HG02642 (cell line): Measurements from ENCODE around the gene MYL6.

Source experiments
- ATAC-seq: cut with Tn5 transposase; IDR thresholded peaks from one replicate; pipeline ENCODE4 v1.9.1; 2021; ENCODE audit warnings: mild to moderate bottlenecking; ENCODE audit not compliant: unreplicated experiment, poor library complexity

The MYL6 gene

GRCh38 chr12:56128670-56129205 is 29.4 kb upstream of the MYL6 start:
- ATAC-seq, result no peak

GRCh38 chr12:56129206-56129941 is 28.8 kb upstream of the MYL6 start:
- peak; percentile 32 for ATAC-seq

- ATAC-seq, result no peak
These were observed 28.1 kb upstream of the MYL6 start for GRCh38 chr12:56129942-56130495.

- no peak for ATAC-seq
These were observed 27.3 kb upstream of the MYL6 start for GRCh38 chr12:56130876-56131275.

- ATAC-seq, result no peak
These were observed 23.3 kb upstream of the MYL6 start for GRCh38 chr12:56134897-56135296.

GRCh38 chr12:56137853-56138571 is 20.1 kb upstream of the MYL6 start:
- ATAC-seq, result no peak

- no peak for ATAC-seq
These were observed 16.0 kb upstream of the MYL6 start for GRCh38 chr12:56141946-56142784.

- no peak for ATAC-seq
These were observed 14.9 kb upstream of the MYL6 start for GRCh38 chr12:56143217-56143616.

GRCh38 chr12:56143870-56144269 is 14.3 kb upstream of the MYL6 start:
- ATAC-seq, result no peak

GRCh38 chr12:56145217-56145616 is 12.9 kb upstream of the MYL6 start:
- no peak for ATAC-seq

GRCh38 chr12:56146492-56147460 is 11.4 kb upstream of the MYL6 start:
- no peak for ATAC-seq

GRCh38 chr12:56150563-56150962 is 7.6 kb upstream of the MYL6 start:
- no peak for ATAC-seq

GRCh38 chr12:56151672-56152131 is 6.5 kb upstream of the MYL6 start:
- peak; percentile 44 for ATAC-seq

GRCh38 chr12:56152132-56152755 is 5.9 kb upstream of the MYL6 start, which contains the start of gene MYL6B:
Gene MYL6B (plus strand): TSS chr12:56152587. CDS start chr12:56153919, 1,332 bp downstream.
- peak; percentile 91 for ATAC-seq

- ATAC-seq, result no peak
These were observed 5.1 kb upstream of the MYL6 start for GRCh38 chr12:56152756-56153677.

GRCh38 chr12:56153678-56154065 is 4.5 kb upstream of the MYL6 start:
- ATAC-seq, result no peak

GRCh38 chr12:56154246-56154771 is 3.9 kb upstream of the MYL6 start:
- ATAC-seq, result no peak
